Esophagus muscularis mucosa (tissue), 4 donors: Measurements from ENCODE around the gene CUBN. TPM values are rescaled to one million over a fixed set of nuclear protein-coding genes. Genes with fewer than 3 reads are reported as not detected.

Experiments
- DNase-seq: peaks from one replicate; pipeline ENCODE4 v3.0.0-alpha.2; 2017; ENCODE audit errors: extremely low spot score
- H3K27ac ChIP-seq, 4 donors: fragments of 200-600 bp; sonication (generic); replicated peaks in 1 of 4; 1 replicate in 3 of 4; 2 replicates in 1 of 4; pipeline ENCODE4 v1.5.1; 2016 to 2019; ENCODE audit warnings: mild to moderate bottlenecking in 1 of 4
- H3K27me3 ChIP-seq, 4 donors: fragments of 200-600 bp; sonication (generic); one replicate each; pipeline versions ENCODE4 v1.5.1 to v1.6.0; 2016 to 2019
- H3K36me3 ChIP-seq, 4 donors: fragments of 200-600 bp; sonication (generic); one replicate each; pipeline ENCODE4 v1.5.1; 2016 to 2019
- H3K4me1 ChIP-seq, 4 donors: fragments of 200-600 bp; sonication (generic); one replicate each; pipeline ENCODE4 v1.5.1; 2016 to 2019
- H3K4me3 ChIP-seq, 4 donors: fragments of 200-600 bp; sonication (generic); 1 replicate in 2 of 4; 2 replicates in 2 of 4; pipeline ENCODE4 v1.5.1; 2016 to 2019; ENCODE audit warnings: mild to moderate bottlenecking in 4 of 4, moderate library complexity in 1 of 4
- H3K9me3 ChIP-seq, 4 donors: fragments of 200-600 bp; sonication (generic); 1 replicate in 3 of 4; 2 replicates in 1 of 4; pipeline ENCODE4 v1.5.1; 2016 to 2019
- EP300 ChIP-seq: sonication (generic); formaldehyde crosslinking; IDR thresholded peaks from one replicate; pipeline ENCODE4 v1.6.1; 2017; ENCODE audit warnings: antibody characterized with exemption
- POLR2A ChIP-seq: fragments of 450-650 bp; IDR thresholded peaks from one replicate; pipeline ENCODE4 v1.6.1; 2017; ENCODE audit warnings: antibody characterized with exemption, moderate library complexity, mild to moderate bottlenecking, low read depth
- POLR2AphosphoS5 ChIP-seq, 2 donors: sonication (generic); formaldehyde crosslinking; IDR thresholded peaks; one replicate each; pipeline ENCODE4 v1.6.1; 2017; ENCODE audit warnings: antibody characterized with exemption in 2 of 2
- WGBS: methylation state at CpG from one replicate; pipeline ENCODE4 v1.1.5; 2018; 5-methylcytosine and 5-hydroxymethylcytosine counted together
- intact Hi-C: fragments of 100-400 bp; cut with DNase I; formaldehyde crosslinking; loops from one replicate; pipeline ENCODE4 v1.15.1; 2023
- total RNA-seq, 4 donors: library from RNA; depleted of rRNA; stranded (reverse); fragments of >200 nt; gene quantifications; one replicate each; pipeline versions ENCODE4 v1.1.0 to v1.2.1, GENCODE V29; 2016
- TF ChIP-seq, protein P1 (sequence below), 3 experiments: fragments of 200-600 bp in 2 of 3; fragments of 450-650 bp in 1 of 3; sonication (generic) in 2 of 3; IDR thresholded peaks; one replicate each; pipeline ENCODE4 v1.5.1; 2017 to 2019; ENCODE audit warnings: antibody characterized with exemption in 3 of 3, mild to moderate bottlenecking in 2 of 3, moderate library complexity in 1 of 3

CUBN gene
- total RNA-seq, 4 donors from 2014 or later: 1.3 to 4.6 (median 2.3) TPM

- H3K27ac ChIP-seq: peak overlapping the region; percentile 31 to 57 (median 52)
- intact Hi-C loops: no loop called here
- TF ChIP-seq, protein P1, sequence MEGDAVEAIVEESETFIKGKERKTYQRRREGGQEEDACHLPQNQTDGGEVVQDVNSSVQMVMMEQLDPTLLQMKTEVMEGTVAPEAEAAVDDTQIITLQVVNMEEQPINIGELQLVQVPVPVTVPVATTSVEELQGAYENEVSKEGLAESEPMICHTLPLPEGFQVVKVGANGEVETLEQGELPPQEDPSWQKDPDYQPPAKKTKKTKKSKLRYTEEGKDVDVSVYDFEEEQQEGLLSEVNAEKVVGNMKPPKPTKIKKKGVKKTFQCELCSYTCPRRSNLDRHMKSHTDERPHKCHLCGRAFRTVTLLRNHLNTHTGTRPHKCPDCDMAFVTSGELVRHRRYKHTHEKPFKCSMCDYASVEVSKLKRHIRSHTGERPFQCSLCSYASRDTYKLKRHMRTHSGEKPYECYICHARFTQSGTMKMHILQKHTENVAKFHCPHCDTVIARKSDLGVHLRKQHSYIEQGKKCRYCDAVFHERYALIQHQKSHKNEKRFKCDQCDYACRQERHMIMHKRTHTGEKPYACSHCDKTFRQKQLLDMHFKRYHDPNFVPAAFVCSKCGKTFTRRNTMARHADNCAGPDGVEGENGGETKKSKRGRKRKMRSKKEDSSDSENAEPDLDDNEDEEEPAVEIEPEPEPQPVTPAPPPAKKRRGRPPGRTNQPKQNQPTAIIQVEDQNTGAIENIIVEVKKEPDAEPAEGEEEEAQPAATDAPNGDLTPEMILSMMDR (IDR thresholded peaks at IDR 0.05): no peak
- no peak for TF ChIP-seq POLR2A
- no peak for TF ChIP-seq EP300
- TF ChIP-seq POLR2AphosphoS5 (IDR thresholded peaks at IDR 0.05): no peak
- H3K4me3 ChIP-seq: no peak overlapping the region
- no peaks in the 10 kb centered on the region for H3K9me3 ChIP-seq
- 30% methylated on average over 3 of the region's 3 CpGs for WGBS
- no peaks in the 10 kb centered on the region for H3K36me3 ChIP-seq
- peaks cover 5 to 35% (median 29%) of the 10 kb centered on the region in 4 donors for H3K4me1 ChIP-seq
- DNase-seq: no peak
- no peaks in the 10 kb centered on the region for H3K27me3 ChIP-seq
Observed at GRCh38 chr10:16967866-16968415, 161.7 kb downstream of the CUBN start.

- H3K27ac ChIP-seq: peak overlapping the region; percentile 31 to 57 (median 52)
- H3K36me3 ChIP-seq: no peaks in the 10 kb centered on the region
- no peak overlapping the region for H3K4me3 ChIP-seq
- intact Hi-C loops: no loop called here
- H3K9me3 ChIP-seq: no peaks in the 10 kb centered on the region
- WGBS: 52% methylated on average over 11 of the region's 11 CpGs
- H3K4me1 ChIP-seq: peaks cover 5 to 35% (median 29%) of the 10 kb centered on the region in 4 donors
- TF ChIP-seq EP300 (no peak), POLR2A (no peak), POLR2AphosphoS5 (IDR thresholded peaks at IDR 0.05) (no peak)
- TF ChIP-seq, protein P1 (IDR thresholded peaks at IDR 0.05): no peak
- DNase-seq: no peak
- H3K27me3 ChIP-seq: no peaks in the 10 kb centered on the region
Observed at GRCh38 chr10:16966991-16967865, 162.4 kb downstream of the CUBN start.

DNA sequence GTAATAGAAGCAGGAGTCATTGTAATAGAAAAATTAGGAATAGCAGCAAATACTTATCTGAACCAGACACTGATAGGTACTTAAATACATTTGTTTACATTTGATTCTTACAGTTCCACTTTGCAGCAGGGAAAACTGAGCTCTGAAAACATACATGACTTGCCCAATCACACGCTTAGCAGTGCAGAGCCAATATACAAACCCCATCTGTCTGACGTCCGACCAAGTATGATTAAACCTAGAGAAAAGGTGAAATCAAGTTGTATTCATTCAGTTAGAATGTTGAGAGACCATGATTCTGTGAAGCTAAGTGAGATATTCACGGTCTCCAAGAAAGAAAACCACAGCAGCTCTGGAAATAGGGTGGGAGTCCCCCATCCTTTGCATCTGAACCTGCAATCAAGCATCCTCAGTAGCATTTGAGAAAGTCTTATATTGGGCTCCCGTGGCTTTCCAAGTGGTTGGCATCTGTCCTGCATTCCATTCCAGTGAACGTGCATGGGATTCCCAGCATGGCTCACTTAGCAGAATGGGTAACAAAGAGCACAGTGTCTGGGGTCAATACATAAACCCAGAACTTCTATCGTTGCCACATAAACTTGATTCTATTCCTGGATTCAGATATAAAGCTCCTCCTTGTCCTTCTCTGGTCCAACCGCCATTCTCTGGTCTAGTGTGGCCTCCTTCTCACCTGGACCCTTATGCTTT is 163.7 kb downstream of the CUBN start:
- H3K36me3 ChIP-seq: no peaks in the 10 kb centered on the region
- no peak overlapping the region for H3K4me3 ChIP-seq
- no peaks in the 10 kb centered on the region for H3K9me3 ChIP-seq
- no peaks in the 10 kb centered on the region for H3K27me3 ChIP-seq
- 58% methylated on average over 8 of the region's 8 CpGs for WGBS
- peak overlapping the region in 2 of 4 donors; percentile 36 to 57 for H3K27ac ChIP-seq
- intact Hi-C loops: no loop called here
- peaks cover 5 to 35% (median 29%) of the 10 kb centered on the region in 4 donors for H3K4me1 ChIP-seq
- peak; percentile 8 to 17 for TF ChIP-seq POLR2AphosphoS5 (IDR thresholded peaks at IDR 0.05)
- TF ChIP-seq, protein P1 (IDR thresholded peaks at IDR 0.05): no peak
- DNase-seq: no peak

DNA sequence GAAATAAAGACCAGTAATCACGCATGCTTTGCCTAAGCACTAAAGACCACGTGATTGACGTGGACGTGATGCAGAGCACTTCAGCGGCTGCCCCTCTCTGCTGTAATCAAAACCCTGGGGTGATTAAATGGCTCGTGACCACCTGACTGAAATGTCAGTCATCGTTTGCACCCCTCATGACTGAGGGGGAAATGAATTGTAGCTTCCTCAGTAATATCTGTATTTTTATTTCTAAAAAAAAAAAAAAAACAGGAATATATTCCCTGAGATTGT is 164.3 kb downstream of the CUBN start:
- Histone ChIP-seq H3K4me3 (no peak overlapping the region), H3K36me3 (no peaks in the 10 kb centered on the region), H3K4me1 (peaks cover 5 to 35% (median 29%) of the 10 kb centered on the region in 4 donors), H3K27me3 (no peaks in the 10 kb centered on the region), H3K9me3 (no peaks in the 10 kb centered on the region), H3K27ac (peak overlapping the region in 1 of 4 donors; percentile 39)
- 75% methylated on average over 7 of the region's 7 CpGs for WGBS
- intact Hi-C loops: no loop called here
- no peak for DNase-seq
- no peak for TF ChIP-seq POLR2AphosphoS5 (IDR thresholded peaks at IDR 0.05)
- TF ChIP-seq, protein P1 (IDR thresholded peaks at IDR 0.05): no peak
